IMR-90 (cell line): ENCODE measurements around the gene KDM6B. TPM values are rescaled to one million over a fixed set of nuclear protein-coding genes. Genes with fewer than 3 reads are reported as not detected.

Experiments used
- ATAC-seq: fragments of 200-7000 bp; cut with Tn5 transposase; 2 replicates; pipeline ENCODE4 v1.9.1; 2020; ENCODE audit warnings: low read depth, mild to moderate bottlenecking, moderate library complexity
- BruUV-seq: library from RNA; stranded (reverse); fragments of 400-500 nt; replicated peaks from 2 replicates; lab custom pipeline; 2021; lab: Mats Ljungman, UMichigan
- CTCF ChIA-PET: fragments of 300-600 bp; formaldehyde crosslinking; extraction: SDS; loops from one replicate; lab custom pipeline; 2021; ENCODE audit warnings: antibody characterized with exemption; lab: Yijun Ruan, JAX
- POLR2A ChIA-PET: fragments of 300-600 bp; sonication (Branson Sonifier 250); formaldehyde crosslinking; loops from one replicate; lab custom pipeline; 2022; ENCODE audit warnings: antibody characterized with exemption; ENCODE audit not compliant: unreplicated experiment; lab: Charles Lee
- DNase-seq: peaks from one replicate; pipeline ENCODE4 v3.0.0; 2013
- H2AFZ ChIP-seq: replicated peaks from 2 replicates; pipeline ENCODE3; 2013; ENCODE audit warnings: low read length, mild to moderate bottlenecking; ENCODE audit not compliant: poor library complexity
- H2AK5ac ChIP-seq: 2 replicates; pipeline ENCODE4 v1.6.1; 2013; ENCODE audit warnings: low read depth, low read length, inconsistent platforms
- H2AK9ac ChIP-seq: replicated peaks from 2 replicates; pipeline ENCODE3; 2013; ENCODE audit warnings: mild to moderate bottlenecking, low read depth, low read length, moderate library complexity; ENCODE audit not compliant: poor library complexity
- H2BK120ac ChIP-seq: 2 replicates; pipeline ENCODE4 v1.6.1; 2013; ENCODE audit warnings: low read depth, low read length, inconsistent platforms
- H2BK15ac ChIP-seq: 3 replicates; pipeline ENCODE4 v1.6.1; 2013; ENCODE audit warnings: low read depth, low read length, inconsistent platforms
- H2BK20ac ChIP-seq: 2 replicates; pipeline ENCODE4 v1.6.1; 2013; ENCODE audit warnings: low read depth, mild to moderate bottlenecking, inconsistent platforms, low read length, moderate library complexity
- H2BK5ac ChIP-seq: 2 replicates; pipeline ENCODE4 v1.6.1; 2013; ENCODE audit warnings: mild to moderate bottlenecking, low read depth, low read length, inconsistent platforms; ENCODE audit not compliant: poor library complexity, severe bottlenecking
- H3K14ac ChIP-seq: replicated peaks from 2 replicates; pipeline ENCODE4 v1.6.1; 2013; ENCODE audit warnings: low read depth, low read length, inconsistent platforms
- H3K18ac ChIP-seq: 2 replicates; pipeline ENCODE4 v1.6.1; 2013; ENCODE audit warnings: low read depth, low read length, control low read depth
- H3K23ac ChIP-seq: 2 replicates; pipeline ENCODE4 v1.6.1; 2013; ENCODE audit warnings: low read depth, low read length, inconsistent platforms
- H3K27ac ChIP-seq: 2 replicates; pipeline ENCODE4 v1.5.1; 2013; ENCODE audit warnings: mild to moderate bottlenecking, control low read depth, low read length; ENCODE audit not compliant: insufficient read depth
- H3K27me3 ChIP-seq: 2 replicates; pipeline ENCODE4 v1.6.1; 2013; ENCODE audit warnings: low read length; ENCODE audit not compliant: control insufficient read depth, insufficient read depth
- H3K36me3 ChIP-seq: 2 replicates; pipeline ENCODE4 v1.6.1; 2013; ENCODE audit warnings: low read length, mixed read lengths; ENCODE audit not compliant: control insufficient read depth, insufficient read depth
- H3K4ac ChIP-seq: 2 replicates; pipeline ENCODE4 v1.6.1; 2013; ENCODE audit warnings: low read depth, low read length, inconsistent platforms
- H3K4me1 ChIP-seq: 2 replicates; pipeline ENCODE4 v1.6.1; 2013; ENCODE audit warnings: low read length, mixed read lengths; ENCODE audit not compliant: control insufficient read depth, insufficient read depth
- H3K4me2 ChIP-seq: 2 replicates; pipeline ENCODE4 v1.6.1; 2013; ENCODE audit warnings: low read depth, mild to moderate bottlenecking, control low read depth, low read length, moderate library complexity
- H3K4me3 ChIP-seq: 2 replicates; pipeline ENCODE4 v1.5.1; 2013; ENCODE audit warnings: low read depth, mild to moderate bottlenecking, control low read depth, low read length, moderate library complexity; ENCODE audit not compliant: insufficient read depth
- H3K56ac ChIP-seq: 2 replicates; pipeline ENCODE4 v1.6.1; 2013; ENCODE audit warnings: low read length, inconsistent platforms; ENCODE audit not compliant: insufficient read depth; ENCODE audit errors: extremely low read depth
- H3K79me1 ChIP-seq, 2 experiments: 2 replicates each; pipeline ENCODE4 v1.6.1; 2013; ENCODE audit warnings: low read length in 2 of 2, inconsistent platforms in 1 of 2, low read depth in 1 of 2
- H3K9ac ChIP-seq: 2 replicates; pipeline ENCODE4 v1.6.1; 2013; ENCODE audit warnings: low read depth, low read length, control low read depth
- H3K9me1 ChIP-seq: 2 replicates; pipeline ENCODE4 v1.6.1; 2013; ENCODE audit warnings: low read length, inconsistent platforms; ENCODE audit not compliant: insufficient read depth
- H3K9me3 ChIP-seq: 2 replicates; pipeline ENCODE4 v1.6.1; 2013; ENCODE audit warnings: low read length; ENCODE audit not compliant: control insufficient read depth, insufficient read depth
- H4K20me1 ChIP-seq: 2 replicates; pipeline ENCODE4 v1.6.1; 2013; ENCODE audit warnings: low read length, inconsistent platforms; ENCODE audit not compliant: insufficient read depth
- H4K5ac ChIP-seq: 2 replicates; pipeline ENCODE4 v1.6.1; 2013; ENCODE audit warnings: mild to moderate bottlenecking, low read depth, low read length, control low read depth
- H4K8ac ChIP-seq, 2 experiments: 2 replicates each; pipeline ENCODE4 v1.6.1; 2013; ENCODE audit warnings: low read depth in 2 of 2, low read length in 2 of 2, control low read depth in 1 of 2, inconsistent platforms in 1 of 2
- H4K91ac ChIP-seq: 2 replicates; pipeline ENCODE4 v1.6.1; 2013; ENCODE audit warnings: low read depth, low read length, inconsistent platforms; ENCODE audit not compliant: insufficient read depth
- BHLHE40 ChIP-seq: fragments of 150-350 bp; IDR thresholded peaks from 2 replicates; pipeline ENCODE4 v1.6.1; 2016; ENCODE audit warnings: mild to moderate bottlenecking, low read depth, low read length
- CHD1 ChIP-seq: IDR thresholded peaks from 2 replicates; pipeline ENCODE4 v1.6.1; 2012; ENCODE audit warnings: low read depth, low read length, improper control_type of control experiment
- FOS ChIP-seq: fragments of 150-350 bp; IDR thresholded peaks from 2 replicates; pipeline ENCODE4 v1.6.1; 2016; ENCODE audit warnings: low read depth, low read length
- MAFK ChIP-seq: IDR thresholded peaks from 2 replicates; pipeline ENCODE4 v1.6.1; 2012; ENCODE audit warnings: low read depth, low read length, improper control_type of control experiment
- MAZ ChIP-seq: IDR thresholded peaks from 2 replicates; pipeline ENCODE4 v1.6.1; 2012; ENCODE audit warnings: low read depth, mild to moderate bottlenecking, low read length, improper control_type of control experiment, moderate library complexity, borderline replicate concordance
- MXI1 ChIP-seq: IDR thresholded peaks from 2 replicates; pipeline ENCODE4 v1.6.1; 2012; ENCODE audit warnings: low read depth, mild to moderate bottlenecking, low read length, moderate library complexity, borderline replicate concordance
- NFE2L2 ChIP-seq: fragments of 150-350 bp; IDR thresholded peaks from 2 replicates; pipeline ENCODE4 v1.6.1; 2016; ENCODE audit warnings: low read depth, mild to moderate bottlenecking, low read length
- POLR2A ChIP-seq: IDR thresholded peaks from 2 replicates; pipeline ENCODE4 v1.6.1; 2012; ENCODE audit warnings: mild to moderate bottlenecking, low read depth, low read length
- RAD21 ChIP-seq: IDR thresholded peaks from 2 replicates; pipeline ENCODE4 v1.6.1; 2012; ENCODE audit warnings: low read length, improper control_type of control experiment
- SMC3 ChIP-seq: fragments of 150-350 bp; IDR thresholded peaks from 2 replicates; pipeline ENCODE4 v1.6.1; 2016; ENCODE audit warnings: low read depth, mild to moderate bottlenecking, antibody characterized with exemption, low read length, moderate library complexity
- WGBS, 2 experiments: methylation state at CpG; one replicate each; pipeline versions ENCODE4 v1.1.5 to v1.1.7; 2013; ENCODE audit warnings: missing lambda C conversion rate in 2 of 2; ENCODE audit not compliant: insufficient read length in 1 of 2; ENCODE audit errors: extremely low coverage in 2 of 2; 5-methylcytosine and 5-hydroxymethylcytosine counted together
- dilution Hi-C: fragments of 300-500 bp; cut with HindIII; formaldehyde crosslinking; loops from one replicate; pipeline ENCODE4 v1.14.3; 2018; ENCODE audit warnings: low sequenced_read_pairs; ENCODE audit not compliant: unreplicated experiment
- in situ Hi-C: fragments of 300-500 bp; cut with MboI; formaldehyde crosslinking; loops from 3 replicates; pipeline ENCODE4 v1.14.3; 2019; ENCODE audit warnings: low sequenced_read_pairs, inconsistent platforms, mixed read lengths
- intact Hi-C: fragments of 100-400 bp; cut with micrococcal nuclease; formaldehyde crosslinking; loops from 2 replicates; pipeline ENCODE4 v1.10.0; 2022
- polyA plus RNA-seq, 3 experiments: library from polyadenylated mRNA; depleted of rRNA; stranded (reverse); fragments of >200 nt; gene quantifications; 2 replicates each; pipeline ENCODE4 v1.2.3, GENCODE V29; 2012; ENCODE audit warnings: low replicate concordance in 1 of 3
- total RNA-seq: library from RNA; depleted of rRNA; stranded (reverse); fragments of >200 nt; gene quantifications from 2 replicates; pipeline ENCODE4 v1.2.3, GENCODE V29; 2012
- TF ChIP-seq, protein P1 (sequence below): fragments of 150-350 bp; IDR thresholded peaks from 2 replicates; pipeline ENCODE4 v1.6.1; 2017; ENCODE audit warnings: mild to moderate bottlenecking, antibody characterized with exemption, low read length, low read depth

Gene KDM6B
- total and polyA plus RNA-seq, 2 of the 4 experiments (the other 2 are of a cell fraction): 0.72 to 3.5 TPM

DNA sequence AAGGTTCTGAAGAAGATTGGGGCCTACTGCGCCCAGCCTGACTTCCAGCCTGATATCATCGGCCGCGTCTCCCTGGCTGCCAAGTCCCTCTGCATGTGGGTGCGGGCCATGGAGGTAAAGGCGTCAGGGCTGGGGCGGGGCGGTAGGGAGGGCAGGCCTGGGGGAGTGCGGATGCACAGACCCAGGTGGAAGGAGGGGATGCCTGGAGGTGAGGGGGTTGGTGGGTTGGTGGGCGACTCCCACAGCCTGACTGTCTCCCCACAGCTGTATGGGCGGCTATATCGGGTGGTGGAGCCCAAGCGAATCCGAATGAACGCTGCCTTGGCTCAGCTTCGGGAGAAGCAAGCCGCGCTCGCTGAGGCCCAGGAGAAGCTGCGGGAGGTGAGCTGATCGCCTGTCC lies 26.8 kb upstream of the KDM6B start:
- Histone ChIP-seq H4K20me1 (no peaks in the 10 kb centered on the region), H3K27me3 (peaks cover 17% of the 10 kb centered on the region), H3K56ac (no peak overlapping the region), H4K8ac (no peak overlapping the region), H3K9me3 (no peaks in the 10 kb centered on the region), H2BK5ac (no peak overlapping the region), H2BK20ac (no peak overlapping the region), H3K9ac (no peak overlapping the region), H3K79me1 (no peaks in the 10 kb centered on the region), H2AK9ac (no peak overlapping the region), H3K23ac (no peak overlapping the region), H3K18ac (no peak overlapping the region), H3K36me3 (no peaks in the 10 kb centered on the region), H3K14ac (no peak overlapping the region), H3K4me2 (no peak overlapping the region), H3K4me3 (no peak overlapping the region), H3K9me1 (no peaks in the 10 kb centered on the region), H2BK120ac (no peak overlapping the region), H2AFZ (no peak overlapping the region), H3K4ac (no peak overlapping the region), H3K4me1 (no peaks in the 10 kb centered on the region; the same call in 1 of the 2 replicates), H3K27ac (no peak overlapping the region), H4K91ac (no peak overlapping the region), H2BK15ac (no peak overlapping the region), H2AK5ac (no peak overlapping the region), H4K5ac (no peak overlapping the region)
- ChIA-PET CTCF (no interaction called here), POLR2A (no interaction called here)
- DNase-seq (no peak), ATAC-seq (no peak)
- WGBS, 2 experiments: 53% methylated on average over 4 of the region's 21 CpGs; no CpG with 5 or more reads in 1 of the 2 experiments
- in situ Hi-C loops: no loop called here
- dilution Hi-C loops: no loop called here
- no peak for TF ChIP-seq CHD1
- TF ChIP-seq, protein P1, sequence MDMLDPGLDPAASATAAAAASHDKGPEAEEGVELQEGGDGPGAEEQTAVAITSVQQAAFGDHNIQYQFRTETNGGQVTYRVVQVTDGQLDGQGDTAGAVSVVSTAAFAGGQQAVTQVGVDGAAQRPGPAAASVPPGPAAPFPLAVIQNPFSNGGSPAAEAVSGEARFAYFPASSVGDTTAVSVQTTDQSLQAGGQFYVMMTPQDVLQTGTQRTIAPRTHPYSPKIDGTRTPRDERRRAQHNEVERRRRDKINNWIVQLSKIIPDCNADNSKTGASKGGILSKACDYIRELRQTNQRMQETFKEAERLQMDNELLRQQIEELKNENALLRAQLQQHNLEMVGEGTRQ: no peak
- TF ChIP-seq MXI1: no peak
- TF ChIP-seq RAD21: no peak
- no peak for TF ChIP-seq SMC3
- no peak for TF ChIP-seq MAFK
- TF ChIP-seq POLR2A: no peak
- no peak for TF ChIP-seq MAZ
- TF ChIP-seq NFE2L2: no peak
- TF ChIP-seq BHLHE40: no peak
- TF ChIP-seq FOS: no peak
- BruUV-seq: no TSS peak
- intact Hi-C loops: no loop called here
